H1 (cell line): ENCODE results near the gene ZNF318. TPM values are rescaled to one million over a fixed set of nuclear protein-coding genes. Genes with fewer than 3 reads are reported as not detected.

Experiments
- CTCF ChIA-PET: fragments of 300-600 bp; sonication (Branson Sonifier 250); formaldehyde crosslinking; loops from one replicate; lab custom pipeline; 2021; ENCODE audit not compliant: partially characterized antibody; lab: Charles Lee
- POLR2A ChIA-PET: fragments of 300-600 bp; sonication (Branson Sonifier 250); formaldehyde crosslinking; loops from one replicate; lab custom pipeline; 2021; ENCODE audit warnings: inconsistent platforms; ENCODE audit not compliant: partially characterized antibody; lab: Charles Lee
- DNase-seq, 2 experiments: peaks; one replicate each; pipeline versions ENCODE4 v3.0.0 to v3.0.0-alpha.2; 2010 to 2022; ENCODE audit warnings: low spot score in 2 of 2, low read depth in 1 of 2, mixed read lengths in 1 of 2
- FAIRE-seq: peaks from 2 replicates; lab custom pipeline; 2011; peaks lifted over from hg19 to GRCh38; lab: Jason Lieb, UNC
- H2AFZ ChIP-seq: 2 replicates; pipeline ENCODE4 v1.8.1; 2012; ENCODE audit warnings: low read length, inconsistent platforms
- H2AK5ac ChIP-seq: 2 replicates; pipeline ENCODE4 v1.6.1; 2013; ENCODE audit warnings: low read depth, low read length
- H2BK120ac ChIP-seq: replicated peaks from 2 replicates; pipeline ENCODE3; 2013; ENCODE audit warnings: low read depth, low read length, inconsistent platforms
- H2BK12ac ChIP-seq: 2 replicates; pipeline ENCODE4 v1.6.1; 2013; ENCODE audit warnings: low read depth, low read length
- H2BK15ac ChIP-seq: 2 replicates; pipeline ENCODE4 v1.6.1; 2013; ENCODE audit warnings: low read length
- H2BK20ac ChIP-seq: 2 replicates; pipeline ENCODE4 v1.6.1; 2013; ENCODE audit warnings: low read length
- H2BK5ac ChIP-seq: 2 replicates; pipeline ENCODE4 v1.6.1; 2013; ENCODE audit warnings: low read depth, low read length
- H3K14ac ChIP-seq: 2 replicates; pipeline ENCODE4 v1.6.1; 2013; ENCODE audit warnings: inconsistent platforms; ENCODE audit not compliant: insufficient read length
- H3K18ac ChIP-seq: 2 replicates; pipeline ENCODE4 v1.6.1; 2013; ENCODE audit warnings: low read length; ENCODE audit errors: extremely low read depth
- H3K23ac ChIP-seq: 2 replicates; pipeline ENCODE4 v1.6.1; 2013; ENCODE audit warnings: inconsistent platforms; ENCODE audit not compliant: insufficient read length
- H3K23me2 ChIP-seq: 2 replicates; pipeline ENCODE4 v1.6.1; 2013; ENCODE audit warnings: low read depth, low read length
- H3K27ac ChIP-seq: 2 replicates; pipeline ENCODE4 v1.6.1; 2011; ENCODE audit warnings: low read depth, low read length, inconsistent platforms
- H3K27me3 ChIP-seq, 4 experiments: replicated peaks in 1 of 4; 1 replicate in 1 of 4; 2 replicates in 3 of 4; pipeline versions ENCODE4 v1.6.1 to v1.8.1; 2011 to 2013; ENCODE audit warnings: low read length in 3 of 4, mild to moderate bottlenecking in 3 of 4, inconsistent platforms in 2 of 4, mixed read lengths in 2 of 4, moderate library complexity in 1 of 4; ENCODE audit not compliant: control insufficient read depth in 3 of 4, insufficient read depth in 3 of 4; ENCODE audit errors: extremely low read depth in 1 of 4
- H3K36me3 ChIP-seq, 4 experiments: 2 replicates each; pipeline versions ENCODE4 v1.6.1 to v1.8.1; 2011 to 2013; ENCODE audit warnings: mild to moderate bottlenecking in 4 of 4, low read length in 3 of 4, moderate library complexity in 2 of 4, control low read depth in 1 of 4, inconsistent platforms in 1 of 4; ENCODE audit not compliant: insufficient read depth in 4 of 4, control insufficient read depth in 2 of 4
- H3K4ac ChIP-seq: replicated peaks from 2 replicates; pipeline ENCODE3; 2013; ENCODE audit warnings: low read length, low read depth, mixed read lengths, inconsistent platforms; ENCODE audit not compliant: insufficient read length
- H3K4me1 ChIP-seq, 4 experiments: replicated peaks in 1 of 4; 1 replicate in 1 of 4; 2 replicates in 3 of 4; pipeline versions ENCODE4 v1.6.1 to v1.8.1; 2011 to 2013; ENCODE audit warnings: low read length in 3 of 4, inconsistent platforms in 2 of 4, mixed read lengths in 1 of 4; ENCODE audit not compliant: insufficient read depth in 4 of 4, control insufficient read depth in 3 of 4
- H3K4me2 ChIP-seq, 2 experiments: 2 replicates each; pipeline versions ENCODE4 v1.6.1 to v1.8.1; 2011 to 2013; ENCODE audit warnings: low read depth in 2 of 2, low read length in 2 of 2, control low read depth in 1 of 2, inconsistent platforms in 1 of 2, mild to moderate bottlenecking in 1 of 2; ENCODE audit not compliant: insufficient read depth in 1 of 2
- H3K4me3 ChIP-seq, 4 experiments: fragments of 200-600, 300-600 bp in 1 of 4; sonication (generic), shearing (Covaris generic), sonication (Bioruptor Twin) in 1 of 4; 2 replicates each; pipeline versions ENCODE4 v1.5.1 to v1.8.1; 2011 to 2016; ENCODE audit warnings: low read length in 4 of 4, low read depth in 3 of 4, control low read depth in 2 of 4, inconsistent platforms in 2 of 4, mild to moderate bottlenecking in 2 of 4, mixed read lengths in 1 of 4, moderate library complexity in 1 of 4; ENCODE audit not compliant: insufficient read depth in 2 of 4; ENCODE audit errors: extremely low read depth in 1 of 4
- H3K56ac ChIP-seq: replicated peaks from 2 replicates; pipeline ENCODE3; 2013; ENCODE audit warnings: low read depth, mild to moderate bottlenecking, mixed read lengths, low read length, inconsistent platforms; ENCODE audit not compliant: insufficient read length
- H3K79me1 ChIP-seq: 2 replicates; pipeline ENCODE4 v1.6.1; 2013; ENCODE audit warnings: low read depth, low read length, control low read depth
- H3K79me2 ChIP-seq, 2 experiments: 2 replicates each; pipeline versions ENCODE4 v1.6.1 to v1.8.1; 2012 to 2013; ENCODE audit warnings: low read length in 2 of 2, mild to moderate bottlenecking in 2 of 2, inconsistent platforms in 1 of 2; ENCODE audit not compliant: insufficient read depth in 2 of 2, control insufficient read depth in 1 of 2
- H3K9ac ChIP-seq, 4 experiments: replicated peaks in 1 of 4; 1 replicate in 1 of 4; 2 replicates in 3 of 4; pipeline versions ENCODE4 v1.6.1 to v1.8.1; 2011 to 2013; ENCODE audit warnings: low read depth in 3 of 4, low read length in 3 of 4, control low read depth in 2 of 4, mild to moderate bottlenecking in 2 of 4, moderate library complexity in 2 of 4, inconsistent platforms in 1 of 4; ENCODE audit errors: extremely low read depth in 1 of 4
- H3K9me3 ChIP-seq, 2 experiments: 2 replicates each; pipeline versions ENCODE4 v1.6.1 to v1.8.1; 2012 to 2013; ENCODE audit warnings: mild to moderate bottlenecking in 2 of 2, moderate library complexity in 2 of 2, control low read depth in 1 of 2, inconsistent platforms in 1 of 2, low read depth in 1 of 2, low read length in 1 of 2, mixed read lengths in 1 of 2; ENCODE audit not compliant: insufficient read depth in 2 of 2
- H4K20me1 ChIP-seq, 2 experiments: replicated peaks in 1 of 2; 2 replicates each; pipeline versions ENCODE3 to v1.8.1; 2011 to 2013; ENCODE audit warnings: inconsistent platforms in 2 of 2, low read length in 2 of 2, mild to moderate bottlenecking in 1 of 2; ENCODE audit not compliant: insufficient read depth in 2 of 2, control insufficient read depth in 1 of 2
- H4K5ac ChIP-seq: 2 replicates; pipeline ENCODE4 v1.6.1; 2013; ENCODE audit warnings: low read length, low read depth, mixed read lengths, inconsistent platforms; ENCODE audit not compliant: insufficient read length
- H4K8ac ChIP-seq: 2 replicates; pipeline ENCODE4 v1.8.0; 2013; ENCODE audit warnings: mild to moderate bottlenecking, moderate library complexity, low read length, inconsistent platforms; ENCODE audit not compliant: insufficient read depth; ENCODE audit errors: extremely low read depth
- H4K91ac ChIP-seq: replicated peaks from 2 replicates; pipeline ENCODE3; 2013; ENCODE audit warnings: low read length, mixed read lengths, inconsistent platforms; ENCODE audit not compliant: insufficient read length
- ASH2L ChIP-seq: fragments of 200-600, 300-600 bp; sonication (generic); IDR thresholded peaks from one replicate; pipeline ENCODE4 v1.7.1; 2017; ENCODE audit warnings: low read length
- CHD1 ChIP-seq: IDR thresholded peaks from 2 replicates; pipeline ENCODE4 v1.6.1; 2012; ENCODE audit warnings: low read depth, low read length, improper control_type of control experiment
- GABPA ChIP-seq: IDR thresholded peaks from 2 replicates; pipeline ENCODE4 v1.6.1; 2011; ENCODE audit warnings: mild to moderate bottlenecking, low read length, moderate library complexity, borderline replicate concordance; ENCODE audit not compliant: insufficient read depth
- KDM4A ChIP-seq: IDR thresholded peaks from one replicate; pipeline ENCODE4 v1.7.1; 2012; ENCODE audit warnings: low read depth, mild to moderate bottlenecking, moderate library complexity, low read length, inconsistent platforms; ENCODE audit not compliant: severe bottlenecking
- NRF1 ChIP-seq: IDR thresholded peaks from 2 replicates; pipeline ENCODE4 v1.6.1; 2011; ENCODE audit warnings: mild to moderate bottlenecking, low read depth, low read length, improper control_type of control experiment
- SIX5 ChIP-seq: IDR thresholded peaks from 2 replicates; pipeline ENCODE4 v1.6.1; 2011; ENCODE audit warnings: mild to moderate bottlenecking, low read depth, low read length
- SP4 ChIP-seq: IDR thresholded peaks from 2 replicates; pipeline ENCODE4 v1.6.1; 2012; ENCODE audit warnings: low read length, inconsistent platforms
- SUZ12 ChIP-seq: fragments of 200-600 bp; sonication (generic); IDR thresholded peaks from 2 replicates; pipeline ENCODE4 v1.6.1; 2012; ENCODE audit warnings: mild to moderate bottlenecking, inconsistent platforms, low read length, moderate library complexity, mixed read lengths
- TAF1 ChIP-seq: IDR thresholded peaks from 2 replicates; pipeline ENCODE4 v1.6.1; 2011; ENCODE audit warnings: mild to moderate bottlenecking, low read depth, low read length
- TCF12 ChIP-seq: IDR thresholded peaks from 2 replicates; pipeline ENCODE4 v1.6.1; 2011; ENCODE audit warnings: low read depth, mild to moderate bottlenecking, low read length
- WGBS, 2 experiments: shearing (Covaris generic) in 1 of 2; methylation state at CpG; one replicate each; pipeline versions ENCODE4 v1.1.6 to v1.1.7; 2013 to 2015; ENCODE audit warnings: low lambda C conversion rate in 2 of 2, mixed read lengths in 2 of 2, inconsistent platforms in 1 of 2, low coverage in 1 of 2, missing lambda C conversion rate in 1 of 2; ENCODE audit not compliant: insufficient replicate concordance in 2 of 2, insufficient coverage in 1 of 2, insufficient read length in 1 of 2; ENCODE audit errors: extremely low coverage in 1 of 2, missing lambda C conversion rate in 1 of 2; 5-methylcytosine and 5-hydroxymethylcytosine counted together
- polyA plus RNA-seq, 7 experiments: library from polyadenylated mRNA; depleted of rRNA in 3 of 7; stranded (reverse) in 5 of 7; unstranded in 2 of 7; fragments of >200 nt in 5 of 7; fragments of 200-250 nt in 2 of 7; gene quantifications; 1 replicate in 5 of 7; 2 replicates in 1 of 7; 4 replicates in 1 of 7; pipeline versions ENCODE4 v1.2.1 to v1.2.3, GENCODE V29; 2011 to 2013; ENCODE audit warnings: missing spikeins in 2 of 7, mixed read lengths in 2 of 7
- total RNA-seq: library from RNA; stranded (reverse); fragmentation: NEBNext Ultra II Directional; extraction: Animal tissue kit (Norgen Biotek cat#: 25700); gene quantifications from 2 replicates; pipeline ENCODE4 v1.2.1, GENCODE V29; 2021

ZNF318 gene
- total and polyA plus RNA-seq, 2 of the 8 experiments (the other 6 are each of a cell fraction or from before 2014, with no cell fraction given) = 10.2 to 22.1 TPM

GRCh38 chr6:43394982-43395381 is 25.5 kb upstream of the ZNF318 start:
- no peaks in the 10 kb centered on the region; a peak in 2 of 7 replicates for H3K4me1 ChIP-seq
- H2BK15ac ChIP-seq = no peak overlapping the region
- no peaks in the 10 kb centered on the region for H3K9me3 ChIP-seq
- H3K79me1 ChIP-seq = no peaks in the 10 kb centered on the region
- no peaks in the 10 kb centered on the region for H4K20me1 ChIP-seq
- H3K4me2 ChIP-seq = no peak overlapping the region
- no peak overlapping the region for H2AFZ ChIP-seq
- no peak overlapping the region for H3K56ac ChIP-seq
- no peak overlapping the region for H3K27ac ChIP-seq
- no peak overlapping the region for H2BK5ac ChIP-seq
- H2BK12ac ChIP-seq = no peak overlapping the region
- H3K23me2 ChIP-seq = no peaks in the 10 kb centered on the region
- no peak for DNase-seq
- ChIA-PET CTCF (no interaction called here), POLR2A (interaction anchor here (0.6 to 1.1 kb wide), 2 partner anchors 9 to 357 kb away, joined by 3 read pairs; no protein-coding TSS in a partner anchor)
- H3K9ac ChIP-seq = no peak overlapping the region
- no peaks in the 10 kb centered on the region; a peak in 2 of 7 replicates for H3K27me3 ChIP-seq
- H3K79me2 ChIP-seq = no peaks in the 10 kb centered on the region
- H4K8ac ChIP-seq = no peak overlapping the region
- no peak overlapping the region for H3K14ac ChIP-seq
- H2BK20ac ChIP-seq = no peak overlapping the region
- WGBS, 2 experiments = 97% methylated on average over 4 of the region's 4 CpGs; no CpG with 5 or more reads in 1 of the 2 experiments
- no peak overlapping the region for H2AK5ac ChIP-seq
- no peak for FAIRE-seq
- H3K23ac ChIP-seq = no peak overlapping the region
- TF ChIP-seq SP4 = no peak
- no peak for TF ChIP-seq SUZ12
- TF ChIP-seq CHD1 = no peak
- TF ChIP-seq GABPA = no peak
- TF ChIP-seq TCF12 = no peak
- TF ChIP-seq ASH2L = no peak
- no peak for TF ChIP-seq KDM4A
- TF ChIP-seq TAF1 = no peak
- TF ChIP-seq SIX5 = no peak
- no peak for TF ChIP-seq NRF1
- H4K5ac ChIP-seq = no peak overlapping the region
- H4K91ac ChIP-seq = no peak overlapping the region
- H3K18ac ChIP-seq = no peak overlapping the region
- H3K4me3 ChIP-seq = no peak overlapping the region
- no peak overlapping the region for H3K4ac ChIP-seq
- no peak overlapping the region for H2BK120ac ChIP-seq
- no peaks in the 10 kb centered on the region for H3K36me3 ChIP-seq
